MG63 (cell line): ENCODE data around the gene GBF1. TPM values are rescaled to one million over a fixed set of nuclear protein-coding genes. Genes with fewer than 3 reads are reported as not detected.

Experiments used
- DNase-seq: peaks from one replicate; pipeline ENCODE4 v3.0.0-alpha.2; 2020
- H3K27me3 ChIP-seq: fragments of 250-450 bp; sonication (Bioruptor Pico); 2 replicates; pipeline ENCODE4 v1.5.1; 2020; ENCODE audit warnings: mild to moderate bottlenecking, moderate library complexity
- H3K36me3 ChIP-seq: fragments of 250-450 bp; sonication (Bioruptor Pico); 2 replicates; pipeline ENCODE4 v1.5.1; 2020; ENCODE audit warnings: mild to moderate bottlenecking, moderate library complexity
- H3K4me3 ChIP-seq: fragments of 250-450 bp; sonication (Bioruptor Pico); 2 replicates; pipeline ENCODE4 v1.5.1; 2020; ENCODE audit warnings: mild to moderate bottlenecking, moderate library complexity
- H3K9me3 ChIP-seq: fragments of 250-450 bp; sonication (Bioruptor Pico); 2 replicates; pipeline ENCODE4 v1.5.1; 2020; ENCODE audit warnings: mild to moderate bottlenecking, moderate library complexity
- total RNA-seq: library from RNA; depleted of rRNA; stranded (reverse); fragments of >200 nt; shearing (Covaris generic); gene quantifications from 2 replicates; pipeline ENCODE4 v1.2.3, GENCODE V29; 2014; ENCODE audit warnings: low replicate concordance; rRNA removed

Gene GBF1
- total RNA-seq, 1 experiment from 2014 or later: 15.8 TPM

DNA sequence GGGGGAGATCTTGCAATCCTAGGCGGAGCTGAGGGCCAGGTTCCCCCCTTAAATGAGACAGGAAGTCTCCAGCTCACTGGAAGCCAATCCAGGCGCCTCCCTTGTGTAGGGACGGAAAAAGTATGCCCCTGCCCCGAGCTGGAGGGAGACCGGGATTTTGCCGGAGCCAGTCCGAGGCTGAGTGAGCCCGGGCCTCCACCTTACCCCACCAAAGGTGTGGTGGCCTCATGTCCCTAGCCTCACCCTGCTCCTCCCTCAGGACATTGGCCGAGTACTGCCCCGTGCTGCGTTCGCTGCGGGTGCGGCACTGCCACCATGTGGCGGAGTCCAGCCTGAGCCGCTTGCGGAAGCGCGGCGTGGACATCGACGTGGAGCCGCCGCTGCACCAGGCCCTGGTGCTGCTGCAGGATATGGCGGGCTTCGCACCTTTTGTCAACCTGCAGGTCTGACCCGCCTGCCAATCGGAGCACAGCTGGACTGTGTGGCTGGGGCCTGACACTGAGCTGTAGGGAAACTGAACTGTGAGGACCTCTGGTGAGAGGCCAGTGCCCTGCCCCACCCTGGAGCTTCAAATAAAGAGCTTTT, 177.3 kb downstream of the GBF1 start:
- H3K27me3 ChIP-seq: peaks cover 4% of the 10 kb centered on the region
- peak overlapping the region; percentile 69 for H3K4me3 ChIP-seq
- H3K9me3 ChIP-seq: no peaks in the 10 kb centered on the region
- peak; percentile 59 for DNase-seq
- H3K36me3 ChIP-seq: peaks cover 5% of the 10 kb centered on the region

DNA sequence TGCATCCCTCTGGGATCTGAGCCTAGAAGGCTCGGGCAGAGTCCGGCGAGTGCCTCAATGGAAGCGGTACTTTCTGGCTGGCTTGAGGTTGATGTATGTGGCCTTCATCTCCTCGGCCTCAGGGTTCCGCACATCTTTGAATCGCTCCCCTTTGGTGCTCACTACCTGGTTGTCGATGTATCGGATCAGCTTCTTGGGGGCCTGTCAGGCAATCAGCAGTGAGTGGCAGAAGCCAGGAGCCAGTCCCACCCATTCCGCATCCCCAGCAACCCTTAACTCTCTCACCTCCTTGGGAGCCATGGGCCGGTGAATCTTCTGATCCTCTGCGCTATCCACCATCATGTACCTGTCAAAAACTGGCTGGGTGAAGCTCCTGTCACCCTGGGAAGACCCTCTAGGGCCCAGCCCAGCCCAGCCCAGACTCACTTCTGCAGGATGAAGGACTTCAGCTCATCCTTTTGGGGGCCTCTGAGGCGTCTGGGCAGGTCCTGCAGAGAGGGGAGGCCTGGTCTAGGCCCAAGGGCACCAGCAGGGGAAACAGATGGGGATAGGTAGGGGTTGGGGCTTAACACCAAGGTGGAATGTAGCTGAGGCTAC, 178.1 kb downstream of the GBF1 start:
- no peak for DNase-seq
- Histone ChIP-seq H3K4me3 (no peak overlapping the region), H3K36me3 (peaks cover 5% of the 10 kb centered on the region), H3K27me3 (peaks cover 4% of the 10 kb centered on the region; the same call in 1 of the 2 replicates), H3K9me3 (no peaks in the 10 kb centered on the region)

DNA sequence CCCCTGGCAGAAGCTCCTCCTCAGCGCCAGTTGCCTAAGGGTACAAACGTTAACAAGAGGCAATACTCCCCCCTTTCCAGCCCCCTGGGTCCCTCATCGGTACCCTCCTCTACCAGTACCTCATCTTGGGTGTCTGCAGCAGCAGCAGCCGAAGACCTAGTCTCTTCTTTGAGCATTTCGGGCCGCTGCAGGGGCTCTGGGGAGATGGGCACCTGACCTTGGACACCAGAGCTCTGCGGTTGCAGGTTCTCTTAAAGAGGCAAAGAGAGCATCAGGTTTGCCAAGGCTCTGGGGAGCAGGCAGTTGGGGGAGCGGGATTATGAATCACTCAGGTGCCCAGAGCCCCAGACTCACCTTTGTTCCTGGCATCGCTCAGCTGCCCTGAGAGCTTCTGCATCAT, 178.8 kb downstream of the GBF1 start:
- peaks cover 5% of the 10 kb centered on the region for H3K36me3 ChIP-seq
- peaks cover 2% of the 10 kb centered on the region; the same call in 1 of the 2 replicates for H3K27me3 ChIP-seq
- no peak for DNase-seq
- no peak overlapping the region for H3K4me3 ChIP-seq
- H3K9me3 ChIP-seq: no peaks in the 10 kb centered on the region

- Histone ChIP-seq H3K4me3 (no peak overlapping the region), H3K9me3 (no peaks in the 10 kb centered on the region), H3K36me3 (peaks cover 5% of the 10 kb centered on the region), H3K27me3 (no peaks in the 10 kb centered on the region)
- no peak for DNase-seq
Observed at GRCh38 chr10:102424916-102425315, 179.6 kb downstream of the GBF1 start.

- H3K4me3 ChIP-seq: no peak overlapping the region
- H3K27me3 ChIP-seq: no peaks in the 10 kb centered on the region
- no peak for DNase-seq
- H3K36me3 ChIP-seq: peaks cover 7% of the 10 kb centered on the region
- H3K9me3 ChIP-seq: no peaks in the 10 kb centered on the region
Observed at GRCh38 chr10:102425444-102425843, 180.1 kb downstream of the GBF1 start.

DNA sequence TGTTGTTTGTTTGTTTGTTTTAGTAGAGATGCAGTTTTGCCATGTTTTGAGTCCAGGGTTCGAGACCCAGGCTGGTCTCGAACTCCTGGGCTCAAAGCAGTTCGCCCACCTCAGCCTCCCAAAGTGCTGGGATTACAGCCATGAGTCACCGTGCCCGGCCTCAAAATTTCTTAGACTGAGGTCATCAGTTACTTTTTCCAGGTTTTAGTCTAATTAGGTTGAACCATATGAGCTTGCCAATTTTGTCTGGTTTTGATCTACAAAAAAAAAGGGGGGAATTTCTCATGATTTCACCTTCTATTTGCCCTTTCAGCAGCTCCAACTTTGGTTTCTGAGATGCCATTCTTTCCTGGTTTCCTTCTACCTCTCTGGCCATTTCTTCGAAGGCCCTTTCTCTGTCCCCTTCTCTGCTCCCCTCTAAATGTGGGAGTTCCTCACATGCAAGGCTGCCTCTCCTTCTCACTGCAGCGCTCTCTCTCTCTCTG, 181.5 kb downstream of the GBF1 start:
- DNase-seq: no peak

GRCh38 chr10:102429468-102429867, 184.1 kb downstream of the GBF1 start:
- H3K4me3 ChIP-seq: no peak overlapping the region
- no peaks in the 10 kb centered on the region for H3K27me3 ChIP-seq
- no peak for DNase-seq
- H3K36me3 ChIP-seq: peaks cover 8% of the 10 kb centered on the region; the same call in 1 of the 2 replicates
- H3K9me3 ChIP-seq: no peaks in the 10 kb centered on the region

More for the DNA sequence above, 181.5 kb downstream of the GBF1 start:
- H3K36me3 ChIP-seq: peaks cover 13% of the 10 kb centered on the region
- H3K27me3 ChIP-seq: no peaks in the 10 kb centered on the region
- H3K9me3 ChIP-seq: no peaks in the 10 kb centered on the region
- no peak overlapping the region for H3K4me3 ChIP-seq

DNA sequence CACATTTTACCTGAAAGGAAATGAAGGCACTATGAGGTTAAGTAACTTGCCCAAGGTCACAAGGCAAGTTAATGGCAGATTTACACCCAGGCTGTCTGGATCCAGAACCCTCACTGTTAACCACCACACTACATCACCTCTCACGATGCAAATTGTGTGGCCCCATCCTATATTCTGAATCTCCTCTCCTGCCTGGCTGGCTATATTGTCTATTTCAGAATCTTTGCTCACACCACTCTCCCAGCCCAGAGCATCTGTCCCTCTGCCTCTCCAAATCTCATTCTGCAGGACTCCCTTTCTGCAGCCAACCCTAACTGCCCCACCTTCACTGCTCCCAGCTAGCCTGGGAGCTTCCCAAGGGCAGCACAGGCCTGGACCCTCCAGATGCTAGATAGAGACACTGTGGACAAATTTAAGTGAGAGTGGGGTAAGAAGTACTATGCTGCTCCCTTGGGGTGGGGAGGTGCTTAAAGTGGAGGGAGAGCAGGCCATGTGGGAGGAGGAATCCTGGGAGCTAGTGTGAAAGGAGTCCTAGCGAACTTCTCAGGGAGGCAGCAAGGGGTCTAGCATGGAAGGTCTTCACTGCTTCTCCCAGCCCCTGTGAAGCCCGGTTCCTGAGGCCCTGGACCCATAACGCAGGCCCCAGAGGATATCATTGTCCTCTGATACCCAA, 186.3 kb downstream of the GBF1 start:
- H3K36me3 ChIP-seq: peaks cover 8% of the 10 kb centered on the region; the same call in 1 of the 2 replicates
- peak overlapping the region; percentile 77 for H3K4me3 ChIP-seq
- no peaks in the 10 kb centered on the region for H3K9me3 ChIP-seq
- no peaks in the 10 kb centered on the region for H3K27me3 ChIP-seq
- DNase-seq: no peak

Other genes with a start within 250 kb of the GBF1 start
- gene ARMH3, start 189.4 kb upstream of the GBF1 start, total RNA-seq: 12.6 and 16.0 TPM in 2 replicates
- 46.0 and 56.3 TPM in 2 replicates for gene HPS6, start 180.2 kb upstream of the GBF1 start, total RNA-seq
- gene LDB1, start 125.2 kb upstream of the GBF1 start, total RNA-seq: 11.8 and 15.6 TPM in 2 replicates
- 6.7 and 13.3 TPM in 2 replicates for gene PPRC1, start 112.5 kb upstream of the GBF1 start, total RNA-seq
- gene NOLC1, start 93.1 kb upstream of the GBF1 start, total RNA-seq: 120 and 134 TPM in 2 replicates
- 0.15 TPM in 1 of 2 replicates, not detected in the other for gene ELOVL3, start 19.2 kb upstream of the GBF1 start, total RNA-seq
- not detected in 2 replicates for gene PITX3, start 4.0 kb upstream of the GBF1 start, total RNA-seq
- gene NFKB2, start 150.2 kb downstream of the GBF1 start, total RNA-seq: 15.8 and 22.7 TPM in 2 replicates
- gene PSD, start 173.3 kb downstream of the GBF1 start, total RNA-seq: not detected in 2 replicates
- 10.7 and 11.2 TPM in 2 replicates for gene FBXL15, start 175.3 kb downstream of the GBF1 start, total RNA-seq
- 92.1 and 151 TPM in 2 replicates for gene CUEDC2, start 187.0 kb downstream of the GBF1 start, total RNA-seq
- not detected in 2 replicates for gene C10orf95, start 206.0 kb downstream of the GBF1 start, total RNA-seq